Superior temporal gyrus (tissue), 1 donor: ENCODE results near the gene SCN3B.
A peak's percentile ranks its signal among the peaks of the same experiment; 100 is the strongest.
"Not testable (repeated sequence)": the region's sequence is repeated elsewhere in the genome, so short reads cannot be mapped to it uniquely, and the experiment has no call there.

ENCODE experiments used
- DNase-seq: peaks from one replicate; pipeline ENCODE4 v3.0.0-alpha.2; 2016; ENCODE audit errors: extremely low spot score

SCN3B gene, protein sequence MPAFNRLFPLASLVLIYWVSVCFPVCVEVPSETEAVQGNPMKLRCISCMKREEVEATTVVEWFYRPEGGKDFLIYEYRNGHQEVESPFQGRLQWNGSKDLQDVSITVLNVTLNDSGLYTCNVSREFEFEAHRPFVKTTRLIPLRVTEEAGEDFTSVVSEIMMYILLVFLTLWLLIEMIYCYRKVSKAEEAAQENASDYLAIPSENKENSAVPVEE

GRCh38 chr11:123654566-123655081 lies at the start of gene SCN3B:
Gene SCN3B (minus strand): TSS chr11:123654624. CDS start chr11:123653801, 823 bp downstream.
- no peak for DNase-seq

GRCh38 chr11:123702696-123703095 lies 48.3 kb upstream of the SCN3B start:
- no peak for DNase-seq

- DNase-seq, result no peak
Measured at GRCh38 chr11:123702139-123702538, 47.7 kb upstream of the SCN3B start.

DNA sequence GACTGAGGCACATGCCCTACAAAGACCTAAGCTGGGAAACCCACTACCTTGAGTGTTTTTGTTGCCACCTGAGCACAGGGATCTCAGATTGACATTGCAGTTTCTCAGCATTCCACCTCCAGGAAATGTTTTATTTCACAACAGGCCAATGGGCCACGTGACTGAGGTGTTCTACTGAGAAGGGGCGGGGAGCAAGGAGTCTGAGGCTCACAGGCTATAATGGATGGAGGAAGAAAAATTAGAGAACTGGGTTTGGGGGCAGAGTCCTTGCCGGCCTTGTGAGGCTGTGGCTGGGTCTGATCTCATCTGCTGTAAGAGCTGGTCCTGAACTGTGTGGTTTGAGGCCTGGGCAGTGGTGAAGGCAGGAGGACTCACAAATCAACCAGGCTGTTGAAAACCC lies 46.3 kb upstream of the SCN3B start:
- DNase-seq, result no peak

DNA sequence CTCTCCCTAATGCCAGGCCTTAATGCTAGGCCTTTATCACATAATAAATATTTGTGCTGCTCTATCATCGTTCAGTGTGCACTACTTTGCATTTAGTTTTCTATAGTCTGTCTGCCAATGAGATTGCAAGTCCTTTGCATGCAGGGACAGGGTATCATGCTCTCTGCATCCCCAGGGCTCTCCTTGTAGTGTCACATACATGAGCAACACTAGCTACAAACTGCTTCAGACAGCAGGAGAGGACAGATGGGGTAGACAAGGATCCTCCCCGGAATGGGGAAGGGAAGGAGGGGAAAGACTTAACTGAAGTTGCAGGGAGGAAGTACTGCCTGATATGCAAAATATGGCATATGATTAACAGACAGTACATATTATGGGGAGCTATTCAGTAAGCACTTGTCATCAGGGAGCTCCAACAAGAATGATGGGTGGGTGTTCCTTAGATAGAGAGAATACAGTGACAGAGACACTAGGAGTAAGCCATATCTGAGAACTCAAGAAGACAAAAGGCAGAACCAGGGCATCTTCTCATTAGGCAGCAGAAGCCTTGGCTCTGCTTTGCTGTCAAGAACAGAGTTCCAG lies 44.2 kb upstream of the SCN3B start:
- DNase-seq, result no peak

DNA sequence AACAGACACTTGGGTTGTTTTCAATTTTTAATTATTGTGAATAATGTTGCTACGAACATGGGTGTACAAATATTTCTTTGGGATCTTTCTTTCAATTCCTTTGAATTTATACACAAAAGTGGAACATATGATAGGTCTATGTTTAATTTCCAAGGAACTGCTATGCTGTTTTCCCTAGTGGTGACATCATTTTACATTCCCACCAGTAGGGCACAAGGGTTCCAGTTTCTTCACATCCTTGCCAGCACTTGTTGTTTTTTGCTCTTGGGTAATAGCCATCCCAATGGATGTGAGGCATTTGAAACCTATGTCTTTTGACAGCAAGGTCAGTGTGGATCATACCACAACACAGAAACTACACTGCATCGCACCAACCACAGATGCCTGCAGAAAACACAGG lies 41.8 kb upstream of the SCN3B start:
- no peak for DNase-seq

- DNase-seq, result no peak
Measured at GRCh38 chr11:123695231-123695630, 40.8 kb upstream of the SCN3B start.

DNA sequence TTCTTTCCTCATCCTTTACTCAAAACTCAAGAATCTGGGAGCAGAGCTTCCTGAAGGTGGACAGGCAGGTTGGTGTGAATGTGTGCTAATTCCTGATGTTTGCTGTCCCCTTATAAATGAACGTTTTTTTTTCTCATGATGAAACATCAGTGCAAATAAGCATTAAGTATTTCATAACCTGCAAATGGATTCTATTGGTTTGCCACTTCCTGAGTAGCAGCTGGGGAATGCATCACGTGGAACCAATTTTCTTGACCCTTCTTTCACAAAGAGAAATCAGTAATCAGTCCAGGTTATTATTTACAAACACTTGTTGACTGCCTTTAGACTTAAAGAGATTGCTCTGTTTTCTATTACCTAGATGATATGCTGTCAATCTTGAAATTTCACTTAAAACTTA lies 40.1 kb upstream of the SCN3B start:
- DNase-seq, result no peak

DNA sequence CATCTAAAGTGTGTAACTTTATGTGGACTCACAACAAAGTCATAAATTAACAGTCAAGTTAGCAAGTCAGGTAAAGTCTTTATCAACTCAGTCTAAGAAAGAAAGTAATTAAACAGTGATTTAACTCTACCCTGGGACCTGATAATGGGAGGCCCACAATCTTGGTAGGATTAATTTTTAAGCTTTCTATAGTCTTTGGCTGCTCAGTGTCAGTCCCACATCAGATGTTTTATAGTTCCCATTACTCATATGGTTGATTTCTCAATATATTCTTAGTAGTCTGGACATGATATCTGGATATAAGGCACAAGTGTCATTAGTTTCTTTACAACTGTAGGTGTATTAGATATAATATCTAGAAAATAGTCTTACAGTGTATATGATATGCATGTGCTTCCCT lies 38.5 kb upstream of the SCN3B start:
- DNase-seq, result no peak

DNA sequence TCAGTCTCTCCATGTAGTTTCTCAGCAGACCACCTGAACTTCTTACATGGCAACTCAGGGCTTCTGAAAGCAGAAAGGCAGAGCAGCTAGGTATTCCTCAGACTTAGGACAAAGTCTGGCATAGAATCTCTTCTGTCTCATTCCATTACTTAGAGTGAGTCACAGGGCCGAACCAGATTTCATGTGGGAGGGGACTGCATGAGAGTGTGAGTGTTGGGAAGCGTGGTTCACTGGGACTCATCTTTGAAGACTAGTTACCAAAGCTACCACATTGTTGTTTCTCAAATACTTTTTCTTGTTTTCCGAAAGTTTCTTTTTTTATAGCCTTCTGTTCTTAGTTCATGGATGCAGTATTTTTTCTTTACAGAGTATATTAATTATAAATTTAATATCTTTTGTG lies 36.1 kb upstream of the SCN3B start:
- DNase-seq, result peak; percentile 60

- DNase-seq, result no peak
Measured at GRCh38 chr11:123684601-123685000, 30.2 kb upstream of the SCN3B start.

DNA sequence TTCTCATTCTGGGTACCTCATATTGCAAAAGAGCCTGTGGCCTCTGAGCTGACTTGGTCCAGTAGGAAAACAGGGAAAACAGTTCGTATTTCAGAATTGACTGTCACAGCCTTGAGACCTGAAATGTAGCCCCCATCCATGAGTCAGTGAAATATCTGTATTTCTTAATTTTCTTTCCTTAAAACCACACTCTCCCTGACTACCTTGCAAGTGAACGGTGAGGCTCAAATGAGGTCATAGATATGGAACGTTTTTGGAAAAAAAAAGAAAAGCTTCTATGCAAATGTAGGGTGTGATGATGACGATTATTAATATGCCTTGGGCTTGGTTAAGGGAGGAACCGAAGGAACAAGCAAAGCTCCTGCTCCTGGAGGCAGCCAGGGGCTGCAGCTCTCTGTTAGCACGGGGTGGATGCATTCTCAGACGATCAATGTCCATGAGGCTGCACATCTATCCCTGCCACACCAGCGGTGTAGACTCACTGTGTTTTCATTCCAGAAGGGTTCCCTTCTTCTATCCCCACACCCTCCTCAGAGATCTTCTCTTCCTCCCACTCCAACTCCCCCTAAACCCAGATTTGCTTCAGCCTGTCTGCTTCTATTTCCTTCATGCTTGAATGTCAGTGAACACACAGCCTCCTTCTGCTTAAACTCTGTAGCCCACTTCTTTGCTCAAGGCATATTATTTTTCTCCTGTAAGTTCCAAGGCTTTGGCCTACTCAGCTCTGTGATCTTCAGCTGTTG lies 29.2 kb upstream of the SCN3B start:
- peak; percentile 28 for DNase-seq

GRCh38 chr11:123682696-123683410 lies 28.4 kb upstream of the SCN3B start:
- DNase-seq, result peak; percentile 49

DNA sequence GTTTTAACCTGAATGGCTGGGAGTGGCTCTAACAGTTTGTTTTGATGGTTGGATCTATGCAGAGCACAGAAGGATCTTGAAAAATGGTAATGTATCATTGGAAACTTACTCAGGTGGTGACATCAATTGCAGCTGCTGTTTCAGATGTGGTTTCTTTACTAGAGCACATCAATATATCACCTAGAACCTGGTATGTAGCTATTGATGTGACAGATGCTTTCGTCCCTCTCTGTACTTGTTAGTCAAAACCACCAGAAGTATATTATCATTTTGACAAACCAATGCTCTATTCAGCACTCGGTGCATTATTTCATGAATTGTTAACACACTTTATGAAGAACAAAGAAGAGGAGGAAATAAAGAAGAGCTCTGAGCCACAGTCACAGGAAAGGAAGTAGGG lies 26.6 kb upstream of the SCN3B start:
- no peak for DNase-seq

GRCh38 chr11:123678246-123678645 lies 23.8 kb upstream of the SCN3B start:
- DNase-seq, result no peak

GRCh38 chr11:123677510-123677909 lies 23.1 kb upstream of the SCN3B start:
- DNase-seq, result no peak

DNA sequence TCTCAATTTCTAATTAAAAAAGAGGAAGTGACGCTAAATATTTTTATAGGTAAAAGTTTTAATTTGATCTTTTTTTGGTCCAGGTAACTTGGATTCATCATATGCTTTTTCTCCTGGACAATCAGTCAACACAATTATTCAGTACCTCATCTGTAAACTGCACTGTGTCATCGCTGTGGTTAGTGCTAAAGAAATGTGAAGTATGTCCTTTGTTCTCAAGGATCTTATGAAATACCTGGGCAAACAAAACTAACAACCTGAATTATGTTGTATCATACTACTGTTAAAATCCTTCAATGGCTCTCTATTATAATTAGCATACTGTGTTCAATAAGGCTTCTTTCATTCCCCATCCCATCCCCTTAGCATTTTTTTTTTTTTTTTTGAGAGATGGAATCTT lies 19.9 kb upstream of the SCN3B start:
- no peak for DNase-seq

- peak; percentile 25 for DNase-seq
Measured at GRCh38 chr11:123672568-123672967, 18.1 kb upstream of the SCN3B start.

- peak; percentile 38 for DNase-seq
Measured at GRCh38 chr11:123671534-123671933, 17.1 kb upstream of the SCN3B start.

- DNase-seq, result no peak
Measured at GRCh38 chr11:123670081-123670480, 15.7 kb upstream of the SCN3B start.

DNA sequence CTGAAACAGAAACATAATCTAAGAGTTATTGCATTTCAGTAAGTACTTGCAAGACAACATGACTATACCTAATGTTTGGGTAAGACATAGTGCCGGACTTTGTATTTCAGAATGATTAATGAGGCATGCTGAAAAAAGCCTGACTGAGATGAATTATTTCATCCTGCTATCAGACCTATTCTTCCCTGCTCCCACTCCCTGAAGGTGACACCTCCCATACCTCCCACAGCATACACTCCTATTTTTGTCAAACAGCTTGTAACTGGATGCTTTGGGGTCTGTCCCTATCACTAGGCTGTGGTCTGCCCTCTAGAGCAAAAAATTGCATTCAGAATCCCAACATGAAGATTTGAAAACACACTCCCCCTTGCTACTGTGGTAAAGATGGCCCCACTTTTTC lies 10.9 kb upstream of the SCN3B start:
- DNase-seq, result no peak

DNA sequence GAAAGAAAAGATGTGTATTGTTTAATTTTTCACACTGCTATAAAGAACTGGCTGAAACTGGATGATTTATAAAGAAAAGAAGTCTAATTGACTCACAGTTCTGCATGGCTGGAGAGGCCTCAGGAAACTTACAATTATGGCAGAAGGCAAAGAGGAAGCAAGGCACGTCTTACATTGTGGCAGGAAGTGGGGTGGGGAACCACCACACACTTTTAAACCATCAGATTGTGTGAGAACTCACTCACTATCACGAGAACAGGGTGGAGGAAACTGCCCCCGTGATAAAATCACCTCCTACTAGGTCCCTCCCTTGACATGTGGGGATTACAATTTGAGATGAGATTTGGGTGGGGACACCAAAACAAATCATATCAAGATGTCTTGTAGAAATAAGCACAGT lies 5.5 kb upstream of the SCN3B start:
- DNase-seq, result not testable (repeated sequence)
